DMS53 treated with DMSO at 0.1 percent for 48 hours (cell line): ENCODE measurements around the gene SLC46A3.
A peak's percentile ranks its signal among the peaks of the same experiment; 100 is the strongest.
"Not testable (repeated sequence)": the region's sequence is repeated elsewhere in the genome, so short reads cannot be mapped to it uniquely, and the experiment has no call there.

Experiments
- DNase-seq: peaks from one replicate; lab custom pipeline; 2025; ENCODE audit not compliant: unreplicated experiment; lab: John Stamatoyannopoulos, UW

The SLC46A3 gene, protein sequence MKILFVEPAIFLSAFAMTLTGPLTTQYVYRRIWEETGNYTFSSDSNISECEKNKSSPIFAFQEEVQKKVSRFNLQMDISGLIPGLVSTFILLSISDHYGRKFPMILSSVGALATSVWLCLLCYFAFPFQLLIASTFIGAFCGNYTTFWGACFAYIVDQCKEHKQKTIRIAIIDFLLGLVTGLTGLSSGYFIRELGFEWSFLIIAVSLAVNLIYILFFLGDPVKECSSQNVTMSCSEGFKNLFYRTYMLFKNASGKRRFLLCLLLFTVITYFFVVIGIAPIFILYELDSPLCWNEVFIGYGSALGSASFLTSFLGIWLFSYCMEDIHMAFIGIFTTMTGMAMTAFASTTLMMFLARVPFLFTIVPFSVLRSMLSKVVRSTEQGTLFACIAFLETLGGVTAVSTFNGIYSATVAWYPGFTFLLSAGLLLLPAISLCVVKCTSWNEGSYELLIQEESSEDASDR

DNA sequence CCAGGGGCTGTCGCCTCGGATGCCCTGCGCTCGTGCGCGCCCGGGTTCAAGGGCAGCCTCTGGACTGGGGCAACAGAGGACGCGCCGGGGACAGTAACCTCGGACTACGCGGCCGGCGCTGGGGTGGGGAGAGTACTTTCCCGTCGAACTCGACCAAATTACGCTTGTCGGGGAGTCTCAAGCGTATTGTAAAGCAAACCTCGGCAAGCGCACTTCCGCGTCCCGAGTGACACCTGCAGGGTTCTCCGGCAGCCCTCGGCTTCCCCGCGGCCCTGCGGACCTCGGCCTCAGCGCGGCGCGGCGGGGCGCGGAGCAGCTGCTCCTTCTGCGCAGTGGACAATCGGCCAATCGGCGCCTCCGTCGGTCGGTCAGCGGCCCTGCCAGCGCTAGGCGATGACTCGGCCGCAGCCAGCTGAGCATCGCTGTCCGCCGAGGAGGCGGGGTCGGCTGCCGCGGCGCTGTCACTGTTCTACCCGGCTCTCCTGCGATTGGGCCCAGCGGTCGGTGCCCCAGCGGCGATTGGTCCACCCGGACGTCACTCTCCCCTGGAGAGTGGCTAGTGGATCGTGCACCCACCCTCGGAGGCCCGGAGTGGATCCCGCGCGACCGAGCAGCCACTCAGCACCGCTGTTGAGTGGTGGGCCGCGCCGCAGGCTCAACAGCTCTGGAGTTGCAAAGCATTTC, at the start of gene SLC46A3:
SLC46A3 (minus strand) TSS at position 428 of the 684 bp plus-strand sequence. CDS start 972 bp downstream, outside the sequence.
- peak; percentile 87 for DNase-seq

DNA sequence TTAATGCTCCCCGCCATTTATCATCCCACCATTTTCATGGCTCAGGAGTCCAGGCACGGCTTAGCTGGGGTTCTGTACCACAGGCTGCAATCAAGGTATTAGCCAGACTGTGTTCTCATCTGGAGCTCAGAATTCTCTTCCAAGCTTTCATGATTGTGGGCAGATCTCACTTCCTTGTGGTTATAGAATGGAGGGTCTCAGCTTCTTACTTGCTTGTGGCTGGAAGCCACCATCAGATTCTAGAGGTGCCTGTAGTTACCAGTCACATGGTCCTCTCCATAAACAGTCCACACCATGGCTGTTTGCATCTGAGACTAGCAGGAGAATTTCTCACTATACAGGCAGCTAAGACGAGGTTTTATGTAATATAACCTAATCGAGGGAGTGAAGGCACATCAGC, 45.1 kb upstream of the SLC46A3 start:
- DNase-seq = no peak

DNA sequence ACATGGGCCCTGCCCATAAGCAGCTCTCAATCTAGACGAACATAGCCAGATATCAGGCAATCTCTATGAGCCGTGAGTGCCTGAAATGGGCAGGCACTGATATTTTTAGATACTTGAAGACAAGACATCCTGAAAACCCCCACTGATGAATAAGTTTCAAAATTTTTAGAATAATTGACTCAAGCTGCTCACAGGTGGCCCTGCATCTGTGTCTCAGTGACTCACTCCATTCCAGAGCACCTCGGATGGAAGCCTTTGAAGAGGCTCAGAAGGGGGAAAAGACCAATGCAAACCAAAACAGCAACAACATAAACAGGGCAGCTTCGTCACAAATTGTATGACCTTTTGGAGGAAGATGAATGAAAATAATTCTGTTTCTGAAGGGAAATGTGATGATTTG, 42.8 kb upstream of the SLC46A3 start:
- DNase-seq = no peak

DNA sequence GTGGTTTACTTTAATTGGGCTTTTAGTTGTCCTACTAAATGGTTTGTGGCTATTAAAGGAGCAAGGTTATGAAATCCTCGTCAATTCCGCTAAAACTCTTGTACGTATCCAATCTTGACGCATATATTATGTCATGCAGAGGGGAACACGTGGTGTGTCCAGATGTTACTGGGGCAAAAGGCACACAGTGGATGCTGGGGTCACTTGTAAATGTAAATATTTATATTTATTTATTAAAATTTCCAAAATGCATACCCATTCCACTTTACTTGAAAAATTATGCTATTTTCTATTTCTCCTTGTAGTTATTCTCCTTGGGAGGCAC, 36.7 kb upstream of the SLC46A3 start:
- no peak for DNase-seq

DNA sequence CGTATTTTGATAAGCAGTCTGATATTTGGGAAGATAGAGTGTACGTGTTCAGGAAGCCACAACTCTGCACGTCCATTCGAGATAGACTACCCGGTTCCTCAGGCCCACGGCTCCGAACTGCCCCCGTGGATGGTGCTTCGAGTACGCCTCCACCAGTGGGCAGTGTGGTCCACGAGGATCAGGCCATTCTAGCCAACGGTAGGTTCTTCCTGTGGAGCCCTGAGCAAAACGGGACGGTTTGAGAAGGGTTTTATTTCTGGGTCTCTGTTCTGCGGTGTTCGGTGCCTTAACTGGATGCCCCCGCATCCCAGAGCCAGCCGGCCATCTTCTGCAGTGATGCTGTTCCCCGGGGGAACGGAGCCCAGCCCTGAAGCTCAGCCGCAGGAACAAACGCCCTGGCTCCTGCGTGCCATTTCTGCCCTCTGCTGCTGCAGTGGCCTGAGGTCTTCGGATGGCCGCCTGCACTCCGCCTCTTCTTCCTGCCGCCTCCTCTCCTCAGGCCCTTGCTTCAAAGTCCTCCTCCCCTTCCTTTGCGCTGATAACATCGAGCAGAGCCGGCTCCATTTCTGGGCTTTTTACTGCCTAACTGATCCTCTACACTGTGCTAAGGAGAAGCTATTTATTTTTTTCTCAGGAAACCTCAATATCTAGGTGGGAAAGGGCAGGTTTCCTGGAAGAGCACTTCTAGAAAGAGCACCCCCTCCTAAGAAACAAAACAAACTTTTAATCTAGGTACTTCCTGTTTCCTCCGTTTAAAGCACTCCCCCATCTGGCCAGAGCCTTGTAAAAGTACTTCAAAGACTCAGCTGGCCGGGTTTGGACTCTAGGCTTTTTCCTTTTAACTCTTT, 36.2 kb upstream of the SLC46A3 start:
- DNase-seq = peak; percentile 7

DNA sequence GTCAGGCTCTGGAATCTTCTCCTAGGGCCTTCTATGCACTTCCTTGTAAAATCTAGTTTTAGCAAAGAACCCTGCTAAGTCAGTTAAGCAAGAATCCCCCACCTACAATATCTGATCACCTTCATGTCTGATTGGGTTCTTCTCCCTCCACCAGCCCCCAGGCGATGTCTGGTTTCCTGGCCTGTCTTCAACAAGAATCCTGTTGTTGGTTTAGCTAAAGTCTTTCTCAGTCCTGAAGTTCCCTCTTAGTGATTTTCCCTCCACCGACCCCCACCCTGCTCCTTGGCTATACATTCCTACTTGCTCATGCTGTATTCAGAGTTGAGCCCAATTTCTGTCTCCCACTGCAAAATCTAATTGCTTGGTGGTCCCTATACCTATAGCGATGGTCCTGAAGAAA, 35.2 kb upstream of the SLC46A3 start:
- DNase-seq = no peak

DNA sequence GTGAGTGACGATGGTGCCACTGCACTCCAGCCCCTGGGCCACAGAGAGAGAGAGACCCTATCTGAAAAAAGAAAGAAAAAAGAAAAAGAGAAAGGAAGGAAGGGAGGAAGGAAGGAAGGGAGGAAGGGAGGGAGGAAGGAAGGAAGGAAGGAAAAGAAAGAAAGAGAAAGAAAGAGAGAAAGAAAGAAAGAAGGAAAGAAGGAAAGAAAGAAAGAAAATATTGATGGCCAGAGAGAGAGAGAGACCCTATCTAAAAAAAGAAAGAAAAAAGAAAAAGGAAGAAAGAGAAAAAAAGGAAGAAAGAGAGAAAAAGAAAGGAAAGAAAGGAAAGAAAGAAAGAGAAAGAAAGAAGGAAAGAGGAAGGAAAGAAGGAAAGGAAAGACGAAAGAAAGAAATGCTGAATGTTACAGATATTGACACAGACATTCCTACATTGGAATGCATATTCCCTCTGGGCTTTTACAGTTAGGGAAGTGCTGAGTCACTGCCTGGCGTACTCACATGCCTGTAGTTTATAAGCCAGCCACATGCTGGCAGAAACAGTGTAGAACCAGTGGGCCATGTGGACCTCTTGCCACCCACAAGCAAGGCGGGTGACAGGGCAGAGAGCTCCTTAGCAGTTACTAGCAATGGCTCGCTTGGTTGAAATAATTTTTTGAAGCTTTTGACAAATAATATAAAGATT, 34.6 kb upstream of the SLC46A3 start:
- DNase-seq = peak; percentile 5

DNA sequence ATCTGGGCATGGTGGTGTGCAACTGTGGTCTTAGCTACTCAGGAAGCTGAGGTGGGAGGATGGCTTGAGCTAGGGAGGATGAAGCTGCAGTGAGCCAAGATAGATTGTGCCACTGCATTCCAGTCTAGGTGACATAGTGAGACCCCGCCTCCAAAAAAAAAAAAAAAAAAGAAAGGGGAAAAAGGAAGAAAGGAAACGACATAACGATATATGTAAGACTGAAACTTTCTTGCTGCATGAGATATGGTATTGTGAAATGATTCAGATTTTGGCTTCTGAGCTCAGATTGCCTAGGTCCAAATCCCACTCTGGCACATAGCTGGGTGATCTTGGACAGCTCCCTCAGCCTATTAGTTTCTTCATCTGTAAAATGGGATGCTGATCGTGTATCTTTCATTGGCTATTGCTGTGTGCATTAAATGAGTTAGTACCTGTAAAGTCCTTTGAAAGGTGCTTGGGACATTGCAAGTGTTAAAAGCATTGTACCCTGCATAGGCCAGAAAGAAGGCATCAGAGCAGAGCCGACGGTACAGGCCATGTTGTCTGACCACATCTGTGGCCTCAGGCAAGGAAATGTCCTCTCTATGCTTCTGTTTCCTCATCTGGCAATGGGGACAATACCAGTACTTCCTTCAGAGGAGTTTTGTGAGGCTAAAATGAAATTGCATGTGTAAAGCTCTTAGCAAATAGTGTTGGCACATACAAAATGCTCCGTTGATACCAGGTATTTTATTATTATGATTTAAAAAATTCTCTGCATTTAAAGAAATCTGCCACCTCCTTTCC, 32.6 kb upstream of the SLC46A3 start:
- DNase-seq = no peak

DNA sequence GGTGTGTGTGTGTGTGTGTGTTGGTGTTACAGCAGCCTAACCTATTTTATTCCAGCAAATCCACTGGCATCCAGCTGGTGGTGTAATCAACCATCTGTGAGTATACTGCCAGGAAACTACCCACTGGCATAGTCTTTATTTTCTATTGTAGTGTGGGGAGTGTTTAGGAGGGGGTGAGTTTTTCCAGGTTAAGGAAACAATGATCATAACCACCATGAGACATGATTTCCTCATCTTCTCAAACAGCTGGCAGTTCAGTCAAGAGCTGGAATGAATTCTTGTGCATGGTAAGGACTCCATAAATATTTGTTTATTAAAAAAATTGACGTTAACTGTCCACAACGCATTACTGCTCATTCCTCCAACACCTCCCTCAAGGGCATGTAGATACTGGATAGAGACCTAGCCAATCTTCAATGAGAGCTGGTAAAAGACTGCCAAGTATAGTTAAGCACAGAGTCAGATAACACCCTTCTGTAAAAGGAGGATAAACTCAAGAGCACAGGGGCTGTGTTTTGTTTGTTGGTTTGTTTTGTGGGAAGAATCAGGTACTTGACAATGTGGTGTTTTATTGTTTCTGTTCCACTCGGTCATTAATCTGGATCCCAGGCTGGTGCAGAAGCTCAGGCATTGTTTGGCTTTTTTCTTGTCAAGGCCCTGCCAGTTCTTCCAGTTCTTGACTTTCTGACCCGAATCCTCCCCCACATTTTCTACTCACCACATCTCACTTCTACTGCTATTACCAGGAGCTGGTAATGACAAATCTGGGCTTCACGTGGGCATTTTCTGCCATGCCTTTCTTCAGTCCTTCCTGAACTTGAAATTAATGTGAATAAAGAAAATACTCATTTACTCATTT, 31.6 kb upstream of the SLC46A3 start:
- DNase-seq = no peak

DNA sequence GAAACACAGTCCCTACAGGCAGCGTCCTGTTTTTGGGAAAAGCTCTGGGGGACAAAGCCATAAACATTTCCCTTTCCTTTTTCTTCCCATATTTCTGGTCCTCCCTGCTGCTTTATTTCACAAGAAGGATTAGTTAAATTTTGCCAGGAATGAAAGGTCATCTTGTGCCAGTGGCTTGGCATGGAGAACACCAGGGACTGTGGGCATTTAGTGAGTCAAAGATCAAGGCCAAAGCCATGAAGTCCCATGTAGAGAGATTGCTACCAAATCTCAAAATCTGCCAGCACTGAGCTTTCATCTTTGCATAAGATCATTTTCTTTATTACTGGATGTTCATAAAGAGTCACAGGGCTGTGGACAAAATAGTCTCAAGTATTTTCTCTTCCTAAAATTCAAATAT, 29.1 kb upstream of the SLC46A3 start:
- DNase-seq = no peak

DNA sequence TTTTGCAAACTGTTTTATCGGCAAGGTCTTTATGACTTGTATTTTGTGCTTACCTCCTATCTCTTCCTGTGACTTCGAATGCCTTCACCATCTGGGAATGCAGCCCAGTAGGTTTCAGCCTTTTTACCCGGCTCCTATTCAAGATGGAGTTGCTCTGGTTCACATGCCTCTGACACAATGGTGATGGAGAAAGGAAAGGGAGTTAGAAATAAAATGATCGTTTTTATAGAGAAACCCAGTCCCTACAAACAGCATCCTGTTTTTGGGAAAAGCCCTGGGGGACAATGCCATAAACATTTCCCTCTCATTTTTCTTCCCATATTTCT, 27.5 kb upstream of the SLC46A3 start:
- DNase-seq = no peak

DNA sequence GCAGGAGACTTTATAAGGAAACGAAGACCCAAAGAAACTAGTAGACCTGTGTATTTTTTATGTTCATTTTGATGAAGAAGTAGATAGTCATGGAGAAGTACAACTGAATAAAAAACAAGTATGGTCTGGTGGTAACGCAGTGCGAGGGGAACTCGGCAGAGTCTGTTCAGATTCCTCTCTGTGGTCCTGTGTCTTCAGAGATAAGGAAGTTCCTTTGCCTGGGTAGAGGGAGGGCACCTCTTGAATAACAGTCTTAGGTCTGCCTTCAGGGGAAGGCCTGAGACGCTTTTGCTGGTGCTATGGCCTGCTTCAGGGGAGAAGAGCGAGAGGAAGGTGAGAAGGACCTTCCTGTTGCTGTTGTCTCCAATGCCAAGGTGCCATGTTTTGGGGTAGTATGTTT, 25.9 kb upstream of the SLC46A3 start:
- DNase-seq = no peak

DNA sequence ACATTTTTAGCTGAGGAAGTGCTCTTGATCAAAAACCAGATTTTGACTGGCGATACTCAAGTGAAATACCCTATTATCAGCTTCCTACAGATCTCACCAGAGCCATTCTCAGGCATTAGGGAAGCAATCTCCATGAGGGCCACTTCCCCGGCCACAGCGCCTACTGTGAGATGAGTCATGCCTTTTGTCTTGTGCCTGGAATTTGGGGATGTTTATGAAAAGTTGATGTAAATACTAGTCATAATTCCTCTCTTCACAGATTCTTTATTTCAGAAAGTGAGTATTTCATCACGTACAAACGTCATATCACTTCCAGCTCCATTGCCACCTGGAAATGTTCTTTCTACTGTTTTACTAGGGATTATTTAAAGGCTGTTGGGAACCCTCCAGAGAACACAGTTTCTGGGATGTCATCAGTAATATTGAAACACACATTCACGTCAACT, 25.3 kb upstream of the SLC46A3 start:
- no peak for DNase-seq

DNA sequence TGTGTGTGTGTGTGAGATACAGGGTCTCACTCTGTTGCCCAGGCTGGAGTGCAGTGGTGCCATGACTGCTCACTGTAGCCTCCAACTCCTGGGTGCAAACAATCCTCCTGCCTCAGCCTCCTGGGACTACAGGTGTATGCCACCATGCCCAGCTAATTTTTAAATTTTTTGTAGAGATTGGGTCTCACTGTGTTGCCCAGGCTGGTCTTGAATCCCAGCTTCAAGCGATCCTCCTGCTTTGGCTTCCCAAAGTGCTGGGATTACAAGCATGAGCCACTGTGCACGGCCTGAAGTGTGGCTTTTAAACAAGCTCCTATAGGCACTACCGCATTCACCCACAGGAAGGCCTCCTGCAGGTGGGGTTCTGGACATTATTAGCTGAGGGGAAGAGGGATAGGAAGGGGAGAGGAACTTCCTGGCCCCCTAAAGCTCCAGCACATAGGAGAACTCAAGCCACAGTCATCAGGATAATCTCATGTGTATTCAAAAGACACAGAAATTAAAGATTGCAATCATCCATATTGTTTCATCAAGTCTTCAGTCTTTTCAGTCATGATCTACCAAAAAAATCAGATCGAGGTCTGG, 24.8 kb upstream of the SLC46A3 start:
- DNase-seq = no peak

DNA sequence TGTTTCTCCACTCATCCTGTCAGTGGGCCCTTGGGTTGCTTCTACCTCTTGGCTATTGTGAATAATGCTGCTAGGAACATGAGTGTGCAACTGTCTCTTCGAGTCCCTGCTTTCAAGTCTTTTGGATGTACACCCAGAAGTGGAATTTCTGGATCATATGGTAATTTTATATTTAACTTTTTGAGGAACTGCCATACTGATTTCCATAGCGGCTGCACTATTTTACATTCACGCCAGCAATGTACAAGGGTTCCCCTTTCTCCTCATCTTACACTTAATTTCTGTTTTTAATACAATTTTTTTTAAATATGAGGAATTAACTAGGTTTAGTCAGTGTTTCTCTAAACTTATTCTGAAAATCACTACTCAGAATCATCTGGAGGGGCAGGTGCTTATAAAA, 24.2 kb upstream of the SLC46A3 start:
- DNase-seq = no peak

DNA sequence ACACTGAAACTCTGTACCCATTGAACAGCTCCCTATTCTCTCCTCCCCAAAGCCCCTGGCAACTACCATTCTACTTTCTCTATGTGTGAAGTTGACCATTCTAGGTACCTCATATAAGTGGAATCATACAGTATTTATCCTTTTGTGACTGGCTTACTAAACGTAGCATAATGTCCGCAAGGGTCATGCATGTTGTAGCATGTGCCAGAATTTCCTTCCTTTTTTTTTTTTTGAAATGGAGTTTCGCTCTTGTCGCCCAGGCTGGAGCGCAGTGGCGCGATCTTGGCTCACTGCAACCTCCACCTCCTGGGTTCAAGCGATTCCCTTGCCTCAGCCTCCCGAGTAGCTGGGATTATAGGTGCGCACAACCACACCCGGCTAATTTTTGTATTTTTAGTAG, 23.7 kb upstream of the SLC46A3 start:
- DNase-seq = not testable (repeated sequence)

DNA sequence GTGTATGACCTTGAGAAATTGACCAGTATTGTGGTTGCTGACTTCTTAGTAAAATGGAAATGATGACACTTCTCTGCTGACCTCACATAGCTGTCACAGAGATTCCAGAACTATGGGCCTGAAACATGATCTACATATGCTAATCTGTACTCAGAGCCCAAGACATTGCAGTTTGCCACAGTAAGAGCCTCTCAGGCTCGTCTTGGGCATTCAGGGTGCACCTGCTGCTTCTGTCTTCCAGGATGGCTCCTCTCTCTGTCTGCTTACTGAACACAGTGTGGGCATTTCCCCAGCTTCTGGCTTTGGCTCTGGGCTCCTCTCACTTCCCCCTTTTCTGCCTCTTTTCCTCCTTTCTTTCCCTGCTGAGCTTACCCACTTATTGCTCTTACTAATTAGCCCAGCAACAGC, 22.3 kb upstream of the SLC46A3 start:
- DNase-seq = no peak

DNA sequence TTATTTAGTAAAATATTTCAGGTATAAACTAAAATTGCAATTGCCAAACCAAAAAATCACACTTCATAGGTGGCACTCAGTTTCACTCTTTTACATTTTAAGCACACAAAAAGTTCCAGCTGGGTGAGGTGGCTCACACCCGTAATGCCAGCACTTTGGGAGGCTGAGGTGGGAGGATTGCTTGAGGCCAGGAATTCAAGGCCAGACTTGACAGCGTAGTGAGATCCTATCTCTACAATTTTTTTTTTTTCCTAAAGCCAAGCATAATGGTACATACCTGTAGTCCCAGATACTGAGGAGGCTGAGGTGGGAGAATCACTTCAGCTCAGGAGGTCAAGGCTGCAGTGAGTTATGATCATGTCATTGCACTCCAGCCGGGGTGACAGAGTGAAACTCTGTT, 20.6 kb upstream of the SLC46A3 start:
- no peak for DNase-seq

DNA sequence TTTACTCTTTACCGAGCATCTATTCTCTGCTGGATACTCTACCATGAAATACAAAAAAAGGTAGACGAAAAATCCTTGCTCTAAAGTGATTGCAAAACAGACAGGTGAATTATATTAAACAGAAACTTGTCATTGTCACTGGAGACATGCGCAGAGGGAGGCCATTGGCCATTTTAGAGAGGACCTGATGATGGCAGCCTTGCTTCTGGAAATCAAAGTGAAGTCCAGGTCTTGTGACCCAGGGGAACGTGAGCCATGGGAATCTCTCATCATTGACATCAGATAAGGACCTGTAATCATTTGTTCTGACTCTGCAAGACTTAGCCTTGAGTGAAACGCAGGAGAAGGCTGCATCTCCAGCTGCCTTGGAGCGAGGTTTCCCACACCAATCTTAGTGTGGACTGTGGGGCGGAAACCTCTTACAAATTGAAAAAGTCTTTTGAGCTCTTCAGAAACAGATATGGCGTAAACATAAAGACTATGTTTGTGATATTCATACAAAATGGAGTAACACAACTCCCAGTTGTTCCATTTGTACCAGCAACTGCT, 16.8 kb upstream of the SLC46A3 start:
- DNase-seq = no peak
